ENCODE data around the gene SECISBP2.

- TF ChIP-seq CTCF (IDR thresholded peaks at IDR 0.05) (no peak), EZH2 (IDR thresholded peaks at IDR 0.05; ENCODE audit: borderline replicate concordance, insufficient read depth, low read depth, low read length, poor library complexity, severe bottlenecking) (no peak)
Measured at GRCh38 chr9:89351584-89352300, 33.4 kb downstream of the SECISBP2 start.
